HUES48 (cell line): ENCODE measurements around the gene PRKRIP1.
A peak's percentile ranks its signal among the peaks of the same experiment; 100 is the strongest.
"Not testable (repeated sequence)": the region's sequence is repeated elsewhere in the genome, so short reads cannot be mapped to it uniquely, and the experiment has no call there.

Experiments used
- H3K27ac ChIP-seq: one replicate; pipeline ENCODE4 v1.7.0; 2013; ENCODE audit warnings: low read depth, low read length, inconsistent platforms
- H3K27me3 ChIP-seq: 2 replicates; pipeline ENCODE4 v1.6.1; 2013; ENCODE audit warnings: mild to moderate bottlenecking, low read length; ENCODE audit not compliant: control insufficient read depth, insufficient read depth
- H3K36me3 ChIP-seq: 2 replicates; pipeline ENCODE4 v1.6.1; 2013; ENCODE audit warnings: low read length; ENCODE audit not compliant: control insufficient read depth, insufficient read depth
- H3K4me1 ChIP-seq: 2 replicates; pipeline ENCODE4 v1.6.1; 2013; ENCODE audit warnings: mild to moderate bottlenecking, low read length; ENCODE audit not compliant: control insufficient read depth, insufficient read depth
- H3K4me3 ChIP-seq: 2 replicates; pipeline ENCODE4 v1.5.1; 2013; ENCODE audit warnings: mild to moderate bottlenecking, low read depth, low read length
- H3K9ac ChIP-seq: 2 replicates; pipeline ENCODE4 v1.6.1; 2013; ENCODE audit warnings: mild to moderate bottlenecking, low read depth, low read length, moderate library complexity
- H3K9me3 ChIP-seq: 2 replicates; pipeline ENCODE4 v1.6.1; 2013; ENCODE audit warnings: low read length; ENCODE audit not compliant: control insufficient read depth, insufficient read depth

The PRKRIP1 gene, protein sequence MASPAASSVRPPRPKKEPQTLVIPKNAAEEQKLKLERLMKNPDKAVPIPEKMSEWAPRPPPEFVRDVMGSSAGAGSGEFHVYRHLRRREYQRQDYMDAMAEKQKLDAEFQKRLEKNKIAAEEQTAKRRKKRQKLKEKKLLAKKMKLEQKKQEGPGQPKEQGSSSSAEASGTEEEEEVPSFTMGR

DNA sequence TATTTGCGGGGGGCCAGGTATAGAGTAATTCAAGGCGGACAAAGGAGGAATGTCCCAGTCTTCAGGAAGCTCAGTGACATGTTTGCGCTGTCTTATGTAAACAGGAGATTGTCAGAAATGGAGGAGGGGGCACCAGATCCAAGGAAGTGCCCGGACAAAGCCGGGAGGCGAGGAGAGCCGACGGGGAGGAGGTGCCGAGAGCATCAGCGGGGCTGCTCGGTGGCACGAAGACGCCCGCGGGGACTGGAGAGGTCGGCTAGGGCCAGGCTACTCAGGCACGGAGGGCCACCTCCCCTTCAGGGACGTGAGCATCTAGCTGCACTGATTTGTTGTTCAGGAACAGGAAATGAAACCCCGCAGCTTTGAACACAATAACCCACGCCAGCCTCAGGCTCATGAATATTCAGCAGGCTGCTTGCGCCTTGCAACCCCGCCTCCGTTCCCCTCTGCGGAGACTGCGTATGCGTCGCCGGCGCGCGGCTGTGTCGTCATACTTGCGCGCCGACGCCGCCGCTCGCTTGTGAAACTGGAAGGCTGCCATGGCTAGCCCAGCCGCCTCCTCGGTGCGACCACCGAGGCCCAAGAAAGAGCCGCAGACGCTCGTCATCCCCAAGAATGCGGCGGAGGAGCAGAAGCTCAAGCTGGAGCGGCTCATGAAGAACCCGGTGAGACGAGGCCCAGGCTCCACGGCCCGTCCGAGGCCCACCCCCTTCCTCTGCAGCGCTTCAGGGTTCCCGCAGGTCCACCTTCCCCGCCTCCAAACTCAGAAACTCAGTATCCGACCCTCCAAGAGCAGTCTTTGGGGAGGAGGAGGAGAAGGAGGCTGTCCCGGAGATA lies at the start of gene PRKRIP1:
Gene PRKRIP1 (plus strand): TSS at position 491 of the 837 bp plus-strand sequence. CDS start 49 bp downstream, at position 540.
- Histone ChIP-seq H3K4me1 (0 out of 2 replicates have a peak, but pooled peaks cover 2% of the 10 kb centered on the region), H3K27me3 (no peaks in the 10 kb centered on the region), H3K9me3 (no peaks in the 10 kb centered on the region), H3K9ac (peak within 1 kb of the TSS; percentile 94), H3K4me3 (peak within 1 kb of the TSS; percentile 94), H3K27ac (peak within 1 kb of the TSS; percentile 97), H3K36me3 (peaks cover 43% of the 10 kb centered on the region)

DNA sequence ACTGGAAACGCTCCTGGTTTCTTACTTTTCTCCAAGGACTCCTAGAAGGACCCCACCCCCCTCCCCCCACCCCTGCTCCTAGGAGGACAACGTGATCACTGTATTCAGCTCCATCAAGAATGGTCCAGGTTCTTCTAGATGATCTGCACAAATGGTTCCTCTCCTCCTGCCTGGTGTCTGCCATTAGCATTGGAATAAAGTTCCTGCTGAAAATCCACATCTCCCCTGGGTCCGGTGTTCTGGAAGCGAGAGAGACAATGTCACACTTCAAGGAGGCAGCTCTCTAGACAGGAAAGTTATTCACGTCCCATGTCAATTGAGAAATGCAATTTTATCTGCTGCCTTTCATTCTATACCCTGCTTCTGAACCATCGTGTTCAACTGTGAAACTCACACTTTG lies 49.2 kb upstream of the PRKRIP1 start:
- H3K4me3 ChIP-seq, H3K4me1 ChIP-seq, H3K27me3 ChIP-seq, H3K27ac ChIP-seq, H3K9ac ChIP-seq, H3K36me3 ChIP-seq, H3K9me3 ChIP-seq: not testable (repeated sequence)

DNA sequence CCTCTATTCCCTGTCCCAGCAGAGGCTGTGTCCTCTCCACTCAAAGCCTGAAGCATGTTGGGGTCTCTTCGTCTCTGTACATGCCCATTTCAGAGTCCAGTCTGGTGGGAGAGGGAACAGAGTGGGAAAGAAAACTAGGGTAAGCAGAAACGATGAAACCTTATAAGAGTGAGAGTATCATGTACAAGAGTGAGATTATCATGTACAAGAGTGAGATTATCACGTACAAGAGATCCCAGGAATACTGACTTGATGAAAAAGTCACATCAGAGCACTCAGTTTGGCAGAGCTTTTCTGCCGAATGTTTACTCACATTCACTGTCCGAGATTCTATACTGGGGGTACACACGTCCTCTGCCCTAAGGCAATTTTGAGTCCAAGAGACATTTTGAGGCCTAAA lies 39.8 kb upstream of the PRKRIP1 start, which contains the start of gene SPDYE6:
Gene SPDYE6 (minus strand): TSS at position 101 of the 400 bp plus-strand sequence. CDS start 421 bp downstream, outside the sequence.
- not testable (repeated sequence) for H3K27ac ChIP-seq, H3K4me3 ChIP-seq, H3K9me3 ChIP-seq, H3K4me1 ChIP-seq, H3K27me3 ChIP-seq, H3K36me3 ChIP-seq, H3K9ac ChIP-seq

DNA sequence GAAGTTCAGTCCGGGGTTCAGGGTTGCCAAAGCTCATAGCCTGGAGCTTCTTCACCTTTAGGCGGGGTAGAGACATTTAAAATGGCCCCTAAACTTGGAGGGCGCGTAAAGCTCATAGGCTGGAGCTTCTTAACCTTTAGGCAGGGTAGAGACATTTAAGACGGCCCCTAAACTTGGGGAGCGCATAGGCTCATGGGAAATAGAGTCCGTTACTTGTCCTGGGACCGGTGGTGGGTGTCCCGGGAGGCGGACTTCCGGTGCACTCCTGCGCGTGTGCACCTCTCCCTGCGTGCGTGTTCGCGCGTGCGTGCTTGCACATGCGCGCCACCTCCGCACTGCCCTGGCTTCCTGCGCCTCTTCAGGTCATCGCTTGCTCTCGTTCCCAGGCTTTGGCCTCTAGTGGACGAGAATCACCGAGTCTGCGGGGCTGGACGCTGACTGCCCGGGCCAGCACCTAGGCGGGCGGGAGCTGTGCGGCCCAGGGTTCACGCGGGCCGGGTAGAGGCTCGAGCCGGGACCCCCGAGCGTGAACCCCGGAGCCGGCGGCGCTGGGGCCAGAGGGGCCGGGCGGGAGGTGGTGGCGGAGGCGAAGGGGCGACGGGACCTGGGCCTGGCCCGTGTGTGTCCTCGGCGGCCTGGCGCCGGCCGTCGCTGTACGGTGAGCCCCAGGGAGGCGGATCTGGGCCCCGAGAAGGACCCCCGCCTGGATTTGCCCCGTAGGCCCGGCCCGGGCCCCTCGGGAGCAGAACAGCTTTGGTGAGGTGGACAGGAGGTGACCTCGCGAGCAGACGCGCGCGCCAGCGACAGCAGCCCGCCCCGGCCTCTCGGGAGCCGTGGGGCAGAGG lies 32.4 kb upstream of the PRKRIP1 start:
- peak overlapping the region; percentile 73 for H3K27ac ChIP-seq
- H3K27me3 ChIP-seq, H3K4me1 ChIP-seq, H3K36me3 ChIP-seq, H3K9me3 ChIP-seq: not testable (repeated sequence)
- H3K9ac ChIP-seq, result peak overlapping the region; percentile 45; the same call in 1 of the 2 replicates
- peak overlapping the region; percentile 74 for H3K4me3 ChIP-seq

DNA sequence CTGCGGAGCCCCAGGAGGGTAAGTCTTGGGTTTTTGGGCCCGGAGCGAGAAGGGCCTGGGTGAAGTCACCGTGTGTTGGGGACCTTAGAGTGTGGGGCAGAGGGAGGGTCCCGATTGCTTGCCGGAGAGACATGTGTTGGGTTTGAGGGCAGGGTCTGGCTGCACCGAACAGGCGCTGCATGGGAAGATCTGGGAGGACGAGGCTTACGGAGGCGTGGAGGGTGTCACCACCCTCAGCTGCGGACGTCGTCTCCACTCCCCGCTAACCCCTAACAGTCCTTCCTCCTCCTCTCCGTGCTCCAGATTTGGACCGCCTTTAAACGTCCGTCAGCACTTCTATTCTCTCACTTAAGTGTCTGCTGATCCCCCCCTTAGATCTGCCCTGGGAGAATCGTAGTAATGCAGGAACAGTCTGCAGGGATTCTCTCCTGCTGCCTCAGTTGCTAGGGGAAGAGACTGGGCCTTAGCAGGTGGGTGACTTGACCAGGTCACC lies 31.7 kb upstream of the PRKRIP1 start:
- not testable (repeated sequence) for H3K9me3 ChIP-seq, H3K27me3 ChIP-seq, H3K4me1 ChIP-seq, H3K9ac ChIP-seq, H3K36me3 ChIP-seq
- H3K4me3 ChIP-seq, result peak overlapping the region; percentile 74
- peak overlapping the region; percentile 73 for H3K27ac ChIP-seq

DNA sequence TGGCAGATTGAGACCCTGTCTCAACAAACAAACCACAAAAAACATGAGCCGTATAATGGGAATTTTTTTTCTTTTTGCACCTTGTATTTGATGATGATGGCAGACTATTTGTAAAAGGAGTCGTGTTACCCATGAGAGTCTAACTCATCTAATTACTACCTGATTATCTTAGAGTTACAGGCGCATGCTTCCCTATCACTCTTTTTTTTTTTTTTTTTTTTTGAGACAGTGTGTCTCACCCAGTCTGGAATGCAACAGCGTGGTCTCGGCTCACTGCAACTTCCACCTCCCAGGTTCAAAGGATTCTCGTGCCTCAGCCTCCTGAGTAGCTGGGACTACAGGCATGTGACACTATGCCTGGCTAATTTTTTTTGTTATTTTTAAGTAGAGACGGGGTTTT lies 30.8 kb upstream of the PRKRIP1 start:
- H3K27ac ChIP-seq, H3K9me3 ChIP-seq, H3K27me3 ChIP-seq, H3K36me3 ChIP-seq, H3K4me1 ChIP-seq, H3K4me3 ChIP-seq, H3K9ac ChIP-seq: not testable (repeated sequence)

DNA sequence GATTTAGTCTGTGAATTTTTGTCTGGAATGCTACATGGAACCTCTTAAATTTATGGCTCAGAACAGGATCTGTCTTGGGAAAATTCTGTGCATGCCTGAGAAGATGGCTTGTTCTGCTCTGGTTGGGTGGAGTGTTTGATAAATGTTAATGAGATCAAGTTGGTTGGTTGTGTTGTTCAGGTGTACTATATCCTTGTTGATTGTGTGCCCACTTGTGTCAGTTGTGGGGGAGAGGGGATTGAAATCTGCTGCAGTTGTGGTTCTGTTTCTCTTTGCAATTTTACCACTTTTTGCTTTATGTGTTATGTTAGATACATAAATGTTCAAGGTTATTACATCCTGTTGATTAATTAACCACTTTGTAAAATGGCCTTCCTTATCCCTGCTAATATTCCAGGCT lies 26.1 kb upstream of the PRKRIP1 start:
- H3K4me3 ChIP-seq, H3K27me3 ChIP-seq, H3K9ac ChIP-seq, H3K36me3 ChIP-seq, H3K4me1 ChIP-seq, H3K9me3 ChIP-seq, H3K27ac ChIP-seq: not testable (repeated sequence)

DNA sequence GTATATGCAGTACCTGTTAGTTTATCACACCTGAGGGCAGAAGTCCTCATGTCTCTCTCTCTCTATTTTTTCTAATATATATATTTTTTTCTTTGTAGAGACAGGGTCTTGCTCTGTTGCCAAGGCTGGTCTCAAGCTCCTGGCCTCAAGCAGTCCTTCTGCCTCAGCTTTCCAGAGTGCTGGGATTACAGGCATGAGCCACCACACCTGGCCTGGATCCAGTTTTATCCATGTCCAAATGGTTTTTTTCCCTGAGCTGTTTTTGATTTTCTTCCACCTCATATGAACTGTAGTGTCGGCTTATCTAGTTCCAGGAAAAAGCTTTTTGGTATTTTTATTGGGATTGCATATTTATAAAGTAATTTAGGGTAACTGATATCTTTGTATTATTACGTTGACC lies 23.4 kb upstream of the PRKRIP1 start:
- not testable (repeated sequence) for H3K27me3 ChIP-seq, H3K9me3 ChIP-seq, H3K4me3 ChIP-seq, H3K4me1 ChIP-seq, H3K9ac ChIP-seq, H3K27ac ChIP-seq
- peaks cover 17% of the 10 kb centered on the region for H3K36me3 ChIP-seq

DNA sequence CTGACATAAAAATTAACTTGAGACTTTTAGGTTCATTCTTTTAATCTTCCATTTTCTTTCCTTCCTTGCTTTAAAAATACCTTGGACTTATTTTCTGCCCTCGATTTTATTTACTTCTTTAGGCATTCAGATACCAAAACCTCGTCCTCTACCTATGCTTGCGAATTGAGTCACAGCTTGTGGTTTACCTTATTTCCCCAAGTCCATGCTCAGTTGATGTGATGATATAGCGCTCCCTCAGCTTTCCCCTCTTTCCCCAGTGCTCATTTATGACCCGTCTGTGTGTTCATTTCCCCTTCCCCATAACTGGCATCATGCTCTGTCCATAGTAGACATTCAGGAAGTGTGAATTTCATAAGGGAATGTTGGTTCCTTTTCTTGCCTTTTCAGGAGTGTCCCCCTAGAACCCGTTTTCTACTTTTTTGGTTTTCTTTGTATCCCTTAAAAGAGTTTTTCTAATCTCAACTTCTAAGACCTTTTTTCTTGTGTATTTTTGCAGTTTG lies 19.1 kb upstream of the PRKRIP1 start:
- no peak overlapping the region for H3K4me3 ChIP-seq
- no peak overlapping the region for H3K9ac ChIP-seq
- H3K9me3 ChIP-seq, result no peaks in the 10 kb centered on the region
- no peak overlapping the region for H3K27ac ChIP-seq
- peaks cover 36% of the 10 kb centered on the region for H3K36me3 ChIP-seq
- no peaks in the 10 kb centered on the region for H3K27me3 ChIP-seq
- H3K4me1 ChIP-seq, result peaks cover 11% of the 10 kb centered on the region

DNA sequence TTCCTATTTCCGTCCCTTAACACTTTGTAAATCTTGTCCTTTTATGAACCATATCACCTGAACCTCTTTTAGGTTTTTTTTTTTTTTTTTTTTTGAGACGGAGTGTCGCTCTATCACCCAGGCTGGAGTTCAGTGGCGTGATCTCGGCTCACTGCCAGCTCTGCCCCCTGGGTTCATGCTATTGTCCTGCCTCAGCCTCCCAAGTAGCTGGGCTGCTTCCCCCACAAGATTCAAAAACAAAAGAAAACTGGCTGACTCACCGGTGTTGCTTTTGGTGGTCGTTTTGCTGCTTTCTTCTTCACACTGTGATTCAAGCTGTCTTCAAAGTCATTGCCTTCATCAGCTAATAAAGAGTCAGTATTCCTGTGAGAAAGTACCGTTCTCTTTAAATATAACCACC lies 15.3 kb upstream of the PRKRIP1 start:
- not testable (repeated sequence) for H3K9me3 ChIP-seq, H3K4me3 ChIP-seq, H3K27me3 ChIP-seq, H3K9ac ChIP-seq
- Histone ChIP-seq H3K4me1 (peaks cover 11% of the 10 kb centered on the region), H3K36me3 (peaks cover 33% of the 10 kb centered on the region), H3K27ac (peak overlapping the region; percentile 90)
